Heart left ventricle (tissue), 13 donors: Measurements from ENCODE around the gene LRRK2.

Experiments used
- CTCF ChIP-seq, 12 donors: fragments of 200-600 bp; sonication (generic) in 4 of 12; IDR thresholded peaks; one replicate each; pipeline versions ENCODE4 v1.5.0 to v1.8.0; 2018 to 2022; ENCODE audit warnings: antibody characterized with exemption in 12 of 12, mild to moderate bottlenecking in 5 of 12
- POLR2A ChIP-seq, 2 donors: fragments of 450-650 bp; IDR thresholded peaks; one replicate each; pipeline ENCODE4 v1.6.1; 2017; ENCODE audit warnings: antibody characterized with exemption in 2 of 2, mild to moderate bottlenecking in 2 of 2, moderate library complexity in 2 of 2
- donor health status: ischemic (EF 13 %, LVEDD 7.1; RV severe dilation, severe dysfunction).
- donor health status: DM: no; HTN: yes; CAD: no.
- donor health status: DM: no; HTN: no; CAD: no.
- donor health status: ischemic (EF 25% LVEDD 6.9; RV normal size, moderate dysfunction).
- donor health status: ischemic (EF 25% LVEDD 5.7; RV mildly dilated, moderate dysfunction).
- donor health status: ischemic (EF 35%, LVEDD 5.7; RV mildly dilated, moderate dysfunction).
- donor health status: nonischemic (EF 11% LVEDD 7.7; RV severe dilation, severe dysfunction).
- donor health status: DM: yes; HTN: yes; CAD: no.
- donor health status: PGD.
- donor health status: ischemic (EF 29% LVEDD 5.4; RV normal size, mild dysfunction).
- donor health status: nonischemic (EF 23%, LVEDD 6.1; RV moderate dilation, normal function).

- TF ChIP-seq POLR2A (IDR thresholded peaks at IDR 0.05) (no peak), CTCF (IDR thresholded peaks at IDR 0.05) (no peak)
Observed at GRCh38 chr12:40300490-40300889, 75.7 kb downstream of the LRRK2 start.
